Kidney (tissue), 14 donors: ENCODE data around the gene FGD2. TPM values are rescaled to one million over a fixed set of nuclear protein-coding genes. Genes with fewer than 3 reads are reported as not detected.

Experiments
- DNase-seq, 5 donors: peaks; one replicate each; pipeline ENCODE4 v3.0.0-alpha.2; 2013 to 2020
- FAIRE-seq: peaks from 2 replicates; lab custom pipeline; 2012; peaks lifted over from hg19 to GRCh38; lab: Jason Lieb, UNC
- H3K27ac ChIP-seq, 2 donors: one replicate each; pipeline ENCODE4 v1.7.0; 2013; ENCODE audit warnings: low read depth in 2 of 2, low read length in 2 of 2, inconsistent platforms in 1 of 2
- H3K27me3 ChIP-seq: one replicate; pipeline ENCODE4 v1.7.1; 2013; ENCODE audit warnings: low read length, inconsistent platforms; ENCODE audit not compliant: control insufficient read depth, insufficient read depth
- H3K36me3 ChIP-seq, 3 donors: one replicate each; pipeline versions ENCODE4 v1.7.0 to v1.7.1; 2013; ENCODE audit warnings: low read length in 3 of 3, control low read depth in 1 of 3, inconsistent platforms in 1 of 3; ENCODE audit not compliant: insufficient read depth in 3 of 3, control insufficient read depth in 2 of 3
- H3K4me1 ChIP-seq, 3 donors: one replicate each; pipeline versions ENCODE4 v1.7.0 to v1.7.1; 2013; ENCODE audit warnings: low read length in 3 of 3, inconsistent platforms in 1 of 3, low read depth in 1 of 3; ENCODE audit not compliant: control insufficient read depth in 2 of 3, insufficient read depth in 2 of 3
- H3K4me3 ChIP-seq, 3 donors: one replicate each; pipeline versions ENCODE4 v1.7.0 to v1.8.1; 2013; ENCODE audit warnings: low read length in 3 of 3, control low read depth in 1 of 3, inconsistent platforms in 1 of 3
- H3K9ac ChIP-seq, 3 donors: one replicate each; pipeline versions ENCODE4 v1.7.0 to v1.7.1; 2013; ENCODE audit warnings: low read length in 3 of 3, control low read depth in 1 of 3, inconsistent platforms in 1 of 3
- H3K9me3 ChIP-seq, 3 donors: one replicate each; pipeline versions ENCODE4 v1.7.0 to v1.7.1; 2013; ENCODE audit warnings: low read length in 3 of 3, control low read depth in 1 of 3, inconsistent platforms in 1 of 3; ENCODE audit not compliant: control insufficient read depth in 2 of 3, insufficient read depth in 1 of 3
- intact Hi-C: fragments of 100-400 bp; cut with DNase I; formaldehyde crosslinking; loops from one replicate; pipeline ENCODE4 v1.11.1; 2022
- polyA plus RNA-seq: library from polyadenylated mRNA; stranded (reverse); fragments of 350-450 nt; fragmentation: Illumina TruSeq; extraction: RNeasy Lipid Tissue Mini Kit (QIAGEN cat#74804); gene quantifications from one replicate; pipeline ENCODE4 v1.2.3, GENCODE V29; 2014; ENCODE audit warnings: low read depth, low replicate concordance; ENCODE audit not compliant: insufficient read depth
- total RNA-seq: library from RNA; stranded (reverse); fragmentation: NEBNext Ultra II Directional; extraction: Animal tissue kit (Norgen Biotek cat#: 25700); gene quantifications from one replicate; pipeline ENCODE4 v1.2.1, GENCODE V29; 2021
- TF ChIP-seq, protein P1 (sequence below): IDR thresholded peaks from 3 replicates; pipeline ENCODE4 v1.5.1; 2012; ENCODE audit warnings: mild to moderate bottlenecking, moderate library complexity, borderline replicate concordance; ENCODE audit not compliant: insufficient read depth; ENCODE audit errors: extremely low read depth
- donor health status: control.
- donor health status: control.
- donor health status: control.
- donor health status: control.
- donor health status: control.
- donor health status: DM: yes; HTN: yes; CAD: no.
- donor health status: Normal renal cell carcinoma (clear cell type).

The FGD2 gene
- total and polyA plus RNA-seq, 2 donors from 2014 or later: 0.97 to 49.5 TPM

DNA sequence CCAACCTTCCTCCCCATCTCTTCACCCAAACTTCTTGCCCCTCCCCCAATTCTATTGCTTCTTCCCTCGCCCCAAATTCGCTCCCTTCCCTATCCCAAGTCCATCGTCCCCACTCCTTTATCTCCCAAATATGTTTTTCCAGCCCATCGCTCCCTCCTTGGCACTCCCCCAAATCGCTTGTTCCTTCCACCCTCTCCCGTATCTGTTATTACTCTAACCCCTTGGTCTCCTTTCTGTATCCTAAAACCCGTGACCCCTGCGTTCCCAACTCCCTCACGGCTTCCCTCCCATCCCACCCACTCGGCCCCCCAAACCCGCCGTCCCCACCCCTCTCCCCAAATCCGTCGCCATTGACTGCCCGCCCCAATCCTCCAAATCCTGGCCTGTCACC lies 20.0 kb upstream of the FGD2 start:
- TF ChIP-seq, protein P1, sequence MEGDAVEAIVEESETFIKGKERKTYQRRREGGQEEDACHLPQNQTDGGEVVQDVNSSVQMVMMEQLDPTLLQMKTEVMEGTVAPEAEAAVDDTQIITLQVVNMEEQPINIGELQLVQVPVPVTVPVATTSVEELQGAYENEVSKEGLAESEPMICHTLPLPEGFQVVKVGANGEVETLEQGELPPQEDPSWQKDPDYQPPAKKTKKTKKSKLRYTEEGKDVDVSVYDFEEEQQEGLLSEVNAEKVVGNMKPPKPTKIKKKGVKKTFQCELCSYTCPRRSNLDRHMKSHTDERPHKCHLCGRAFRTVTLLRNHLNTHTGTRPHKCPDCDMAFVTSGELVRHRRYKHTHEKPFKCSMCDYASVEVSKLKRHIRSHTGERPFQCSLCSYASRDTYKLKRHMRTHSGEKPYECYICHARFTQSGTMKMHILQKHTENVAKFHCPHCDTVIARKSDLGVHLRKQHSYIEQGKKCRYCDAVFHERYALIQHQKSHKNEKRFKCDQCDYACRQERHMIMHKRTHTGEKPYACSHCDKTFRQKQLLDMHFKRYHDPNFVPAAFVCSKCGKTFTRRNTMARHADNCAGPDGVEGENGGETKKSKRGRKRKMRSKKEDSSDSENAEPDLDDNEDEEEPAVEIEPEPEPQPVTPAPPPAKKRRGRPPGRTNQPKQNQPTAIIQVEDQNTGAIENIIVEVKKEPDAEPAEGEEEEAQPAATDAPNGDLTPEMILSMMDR: no peak
- FAIRE-seq (no peak), DNase-seq (peak in 1 of 5 donors; percentile 44)
- no peaks in the 10 kb centered on the region for H3K27me3 ChIP-seq
- peaks cover 4 to 28% (median 8%) of the 10 kb centered on the region in 3 donors for H3K4me1 ChIP-seq
- H3K27ac ChIP-seq: peak overlapping the region; percentile 96 to 99
- intact Hi-C loops: no loop called here
- H3K9me3 ChIP-seq: no peaks in the 10 kb centered on the region
- no peaks in the 10 kb centered on the region for H3K36me3 ChIP-seq
- H3K9ac ChIP-seq: peak overlapping the region; percentile 64 to 87 (median 86)
- peak overlapping the region; percentile 65 to 92 (median 84) for H3K4me3 ChIP-seq

- DNase-seq (peak; percentile 90 to 97 (median 95)), FAIRE-seq (no peak)
- peak within 1 kb of the TSS; percentile 65 to 92 (median 84) for H3K4me3 ChIP-seq
- H3K9me3 ChIP-seq: no peaks in the 10 kb centered on the region
- H3K27ac ChIP-seq: peak within 1 kb of the TSS; percentile 96 to 99
- TF ChIP-seq, protein P1: no peak
- intact Hi-C loops: no loop called here
- no peaks in the 10 kb centered on the region for H3K27me3 ChIP-seq
- H3K4me1 ChIP-seq: peaks cover 4 to 24% (median 8%) of the 10 kb centered on the region in 3 donors
- peak within 1 kb of the TSS; percentile 69 to 93 (median 86) for H3K9ac ChIP-seq
- no peaks in the 10 kb centered on the region for H3K36me3 ChIP-seq
Measured at GRCh38 chr6:36985808-36986703, 19.4 kb upstream of the FGD2 start, which contains the start of gene MTCH1. Gene MTCH1, minus strand, starts transcription at chr6:36986196. Its CDS starts 23 bp downstream, at chr6:36986173.

GRCh38 chr6:36986704-36987047 lies 18.8 kb upstream of the FGD2 start:
- intact Hi-C loops: no loop called here
- TF ChIP-seq, protein P1: no peak
- DNase-seq (no peak), FAIRE-seq (no peak)
- H3K36me3 ChIP-seq: no peaks in the 10 kb centered on the region
- peak overlapping the region; percentile 65 to 86 (median 68) for H3K4me3 ChIP-seq
- H3K9ac ChIP-seq: peak overlapping the region; percentile 54 to 93 (median 69)
- no peaks in the 10 kb centered on the region for H3K9me3 ChIP-seq
- peak overlapping the region; percentile 96 to 99 for H3K27ac ChIP-seq
- no peaks in the 10 kb centered on the region for H3K27me3 ChIP-seq
- peaks cover 4 to 24% (median 8%) of the 10 kb centered on the region in 3 donors for H3K4me1 ChIP-seq
